HG03039 (cell line): ENCODE data around the gene CGB7.
"Not testable (repeated sequence)": the region's sequence is repeated elsewhere in the genome, so short reads cannot be mapped to it uniquely, and the experiment has no call there.

Experiments
- ATAC-seq: cut with Tn5 transposase; IDR thresholded peaks from one replicate; pipeline ENCODE4 v1.9.1; 2021; ENCODE audit warnings: mild to moderate bottlenecking, moderate library complexity; ENCODE audit not compliant: unreplicated experiment

CGB7 gene

GRCh38 chr19:49057636-49058234 is at the start of gene CGB7:
CGB7 (minus strand) TSS chr19:49057749; CDS start chr19:49055375, 2,374 bp downstream.
- no peak for ATAC-seq

- no peak for ATAC-seq
Measured at GRCh38 chr19:49106648-49107135, 49.1 kb upstream of the CGB7 start.

GRCh38 chr19:49104229-49104864 is 46.8 kb upstream of the CGB7 start:
- no peak for ATAC-seq

GRCh38 chr19:49103331-49104085 is 46.0 kb upstream of the CGB7 start:
- ATAC-seq, result no peak

- ATAC-seq, result no peak
Measured at GRCh38 chr19:49102303-49102702, 44.8 kb upstream of the CGB7 start.

GRCh38 chr19:49101160-49101559 is 43.6 kb upstream of the CGB7 start:
- ATAC-seq, result no peak

- ATAC-seq, result no peak
Measured at GRCh38 chr19:49098795-49099194, 41.2 kb upstream of the CGB7 start.

- no peak for ATAC-seq
Measured at GRCh38 chr19:49097453-49098288, 40.1 kb upstream of the CGB7 start.

- ATAC-seq, result no peak
Measured at GRCh38 chr19:49094505-49095482, 37.2 kb upstream of the CGB7 start.

- ATAC-seq, result no peak
Measured at GRCh38 chr19:49092686-49093085, 35.1 kb upstream of the CGB7 start.

GRCh38 chr19:49091391-49092038 is 34.0 kb upstream of the CGB7 start:
- ATAC-seq, result no peak

GRCh38 chr19:49086296-49086695 is 28.7 kb upstream of the CGB7 start:
- ATAC-seq, result no peak

- ATAC-seq, result no peak
Measured at GRCh38 chr19:49085868-49086232, 28.3 kb upstream of the CGB7 start.

- peak; percentile 85 for ATAC-seq
Measured at GRCh38 chr19:49085020-49085867, 27.7 kb upstream of the CGB7 start, which contains the start of gene SNRNP70. SNRNP70 (plus strand) TSS chr19:49085451; CDS start chr19:49086415, 964 bp downstream.

GRCh38 chr19:49084206-49085019 is 26.9 kb upstream of the CGB7 start:
- no peak for ATAC-seq

- ATAC-seq, result no peak
Measured at GRCh38 chr19:49081273-49081672, 23.7 kb upstream of the CGB7 start.

GRCh38 chr19:49080392-49080791 is 22.8 kb upstream of the CGB7 start:
- ATAC-seq, result no peak

GRCh38 chr19:49074869-49075268 is 17.3 kb upstream of the CGB7 start:
- ATAC-seq, result not testable (repeated sequence)
